ENCODE data around the gene PGBD5. TPM values are rescaled to one million over a fixed set of nuclear protein-coding genes. Genes with fewer than 3 reads are reported as not detected.

The PGBD5 gene
- total and polyA plus RNA-seq, 9 of the 15 experiments (the other 6 are each of a cell fraction or from before 2014, with no cell fraction given), result under 0.01 to 0.40 (median 0.10) TPM; not detected in 3

DNA sequence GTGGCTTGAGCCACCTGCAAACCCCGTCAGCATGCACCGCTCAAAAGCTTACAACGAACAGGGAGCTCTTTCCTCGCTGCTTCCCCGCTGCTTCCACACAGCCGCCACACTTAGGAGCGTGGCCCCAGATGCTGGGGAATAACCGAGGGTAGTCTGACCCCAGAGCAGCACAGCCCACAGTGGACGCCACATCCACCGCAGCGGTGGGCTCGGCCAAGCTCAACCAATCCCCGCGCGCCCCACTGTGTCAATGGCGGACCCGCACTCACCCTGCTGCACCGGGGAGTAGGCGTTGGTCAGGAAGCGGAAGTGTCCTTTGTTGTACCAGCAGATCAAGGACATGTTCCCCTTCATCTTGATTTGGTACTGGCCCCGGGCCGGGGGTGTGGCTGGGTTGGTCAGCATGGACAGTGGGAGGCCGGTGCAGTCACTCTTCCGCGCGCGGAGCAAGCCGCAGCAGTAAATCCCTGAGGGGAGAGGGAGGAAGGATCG is 93.5 kb downstream of the PGBD5 start (continued):
- TF ChIP-seq, protein P1, sequence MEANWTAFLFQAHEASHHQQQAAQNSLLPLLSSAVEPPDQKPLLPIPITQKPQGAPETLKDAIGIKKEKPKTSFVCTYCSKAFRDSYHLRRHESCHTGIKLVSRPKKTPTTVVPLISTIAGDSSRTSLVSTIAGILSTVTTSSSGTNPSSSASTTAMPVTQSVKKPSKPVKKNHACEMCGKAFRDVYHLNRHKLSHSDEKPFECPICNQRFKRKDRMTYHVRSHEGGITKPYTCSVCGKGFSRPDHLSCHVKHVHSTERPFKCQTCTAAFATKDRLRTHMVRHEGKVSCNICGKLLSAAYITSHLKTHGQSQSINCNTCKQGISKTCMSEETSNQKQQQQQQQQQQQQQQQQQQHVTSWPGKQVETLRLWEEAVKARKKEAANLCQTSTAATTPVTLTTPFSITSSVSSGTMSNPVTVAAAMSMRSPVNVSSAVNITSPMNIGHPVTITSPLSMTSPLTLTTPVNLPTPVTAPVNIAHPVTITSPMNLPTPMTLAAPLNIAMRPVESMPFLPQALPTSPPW (CRISPR knock-in tag; IDR thresholded peaks at IDR 0.05), result peak; percentile 47; the same call in 1 of the 2 replicates
- no peak for TF ChIP-seq SUPT5H (IDR thresholded peaks at IDR 0.05)
- no peak for TF ChIP-seq ARID2 (IDR thresholded peaks at IDR 0.05)
- TF ChIP-seq HMG20B (CRISPR knock-in tag; IDR thresholded peaks at IDR 0.05), result no peak
- TF ChIP-seq EZH2 (IDR thresholded peaks at IDR 0.05; ENCODE audit: borderline replicate concordance, low read depth, low read length), result no peak
- 0 out of 2 replicates have a peak, but pooled peaks have one; percentile 36 for TF ChIP-seq ELF4 (CRISPR knock-in tag; IDR thresholded peaks at IDR 0.05)
- TF ChIP-seq L3MBTL2 (IDR thresholded peaks at IDR 0.05), result peak; percentile 29; the same call in 1 of the 2 replicates
- TF ChIP-seq MYBL2 (IDR thresholded peaks at IDR 0.05; ENCODE audit: low read depth), result no peak
- no peak for TF ChIP-seq MYBL2 (CRISPR knock-in tag; IDR thresholded peaks at IDR 0.05; ENCODE audit: borderline replicate concordance)
- TF ChIP-seq RBFOX2 (IDR thresholded peaks at IDR 0.05; ENCODE audit: low read depth, low read length), result peak; percentile 71
- TF ChIP-seq NR2C2 (CRISPR knock-in tag; IDR thresholded peaks at IDR 0.05), result no peak
- TF ChIP-seq NR2C2 (tag; IDR thresholded peaks at IDR 0.05), result peak; percentile 39; the same call in 1 of the 2 replicates
- TF ChIP-seq SOX6 (IDR thresholded peaks at IDR 0.05), result peak; percentile 77

Data from K562 (cell line).